Endothelial cell of coronary artery (primary cell): ENCODE data around the gene MEGF9. TPM values are rescaled to one million over a fixed set of nuclear protein-coding genes. Genes with fewer than 3 reads are reported as not detected.

Experiments used
- total RNA-seq: library from RNA; depleted of rRNA; stranded (reverse); fragments of >200 nt; gene quantifications from 2 replicates; pipeline ENCODE4 v1.2.3, GENCODE V29; 2014

MEGF9 gene
- total RNA-seq: 6.6 and 7.8 TPM in 2 replicates

DNA sequence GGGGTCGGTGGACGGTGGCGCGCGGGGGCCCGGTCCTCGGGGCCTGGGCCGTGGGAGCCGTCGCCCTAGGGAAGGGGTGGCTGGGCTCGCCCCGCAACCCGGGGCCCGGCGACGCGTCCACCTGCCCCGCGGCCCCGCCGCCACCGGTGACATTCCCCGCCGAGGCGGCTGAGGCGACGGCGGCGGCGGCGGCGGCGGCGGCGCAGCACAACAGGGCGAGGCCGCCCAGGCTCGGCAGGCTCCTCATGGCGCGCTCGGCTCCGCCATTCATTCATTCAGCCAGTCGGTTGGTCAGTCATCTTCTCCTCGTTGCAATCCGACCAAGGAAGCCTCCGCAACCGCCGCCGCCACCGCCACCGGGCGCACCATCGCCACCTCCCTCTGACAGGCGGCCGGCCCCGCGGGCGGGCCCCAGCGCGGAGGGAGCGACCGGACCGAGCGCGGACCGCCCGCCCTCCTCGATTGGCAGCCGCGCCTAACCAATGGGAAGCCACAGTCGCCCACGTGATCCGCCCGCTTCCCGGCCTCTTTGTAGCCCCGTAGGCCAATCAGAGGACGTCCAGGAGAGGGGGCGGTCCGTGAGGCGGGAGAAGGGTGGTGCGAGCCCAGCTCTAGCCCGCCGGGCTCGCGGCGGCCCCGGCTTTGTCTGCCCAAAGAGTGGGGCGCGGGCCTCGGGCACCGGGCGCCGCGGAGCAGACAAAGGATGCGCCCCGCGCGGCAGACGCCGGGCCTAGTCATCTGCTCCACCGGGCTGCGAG lies at the start of gene MEGF9:
Gene MEGF9 (minus strand): TSS at position 383 of the 758 bp plus-strand sequence. CDS start 112 bp downstream, at position 271.

DNA sequence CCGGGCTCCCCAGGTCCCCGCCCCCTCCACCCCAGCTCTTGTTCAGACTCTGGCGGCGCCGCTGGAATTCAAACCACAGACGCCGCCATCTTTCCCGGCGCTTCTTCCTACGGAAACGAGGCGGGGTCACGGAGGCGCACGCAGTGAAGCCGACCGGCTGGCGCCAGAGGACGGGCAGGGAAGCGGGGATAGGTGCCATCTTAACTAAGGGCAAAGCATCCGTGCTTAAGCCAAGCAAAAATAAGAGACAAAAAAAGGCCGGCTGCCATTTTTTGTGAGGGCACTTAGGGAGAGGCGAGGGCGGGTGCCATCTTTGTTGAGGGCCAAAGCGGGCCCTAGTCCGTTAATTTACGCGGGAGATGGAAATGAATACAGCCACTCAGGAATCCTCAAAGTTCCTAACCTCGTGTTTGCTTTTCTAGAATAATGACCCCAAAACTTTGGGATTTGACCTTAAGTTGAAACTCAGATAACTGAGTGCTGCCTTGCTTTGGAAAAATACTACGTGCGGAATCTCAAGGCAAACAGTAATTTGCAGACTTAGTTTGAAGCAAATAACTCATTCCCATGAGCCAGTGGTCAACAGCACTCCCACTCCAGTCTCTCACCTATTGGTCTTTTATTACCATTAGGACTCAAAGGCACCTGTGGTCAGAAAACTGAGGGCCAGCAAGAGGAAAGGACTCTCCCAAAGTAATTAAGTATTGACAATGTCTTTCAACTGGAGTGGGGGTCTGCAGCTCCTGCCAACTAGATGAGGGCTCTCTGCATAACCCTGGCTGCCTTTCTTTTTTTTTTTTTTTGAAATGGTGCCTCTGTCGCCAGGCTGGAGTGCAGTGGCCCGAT lies 134.0 kb downstream of the MEGF9 start, which contains the start of gene CDK5RAP2:
Gene CDK5RAP2 (minus strand): TSS at position 117 of the 846 bp plus-strand sequence. CDS start 189 bp downstream, outside the sequence.

Other genes with a start within 250 kb of the MEGF9 start
- 25.2 and 28.8 TPM in 2 replicates for gene CDK5RAP2, start 134.3 kb downstream of the MEGF9 start, total RNA-seq
- 28.8 and 38.7 TPM in 2 replicates for gene FBXW2, start 78.9 kb upstream of the MEGF9 start, total RNA-seq
- gene PSMD5, start 128.5 kb upstream of the MEGF9 start, total RNA-seq: 20.6 and 22.0 TPM in 2 replicates
- gene PHF19, start 162.7 kb upstream of the MEGF9 start, total RNA-seq: 18.4 and 42.7 TPM in 2 replicates
- gene TRAF1, start 212.3 kb upstream of the MEGF9 start, total RNA-seq: 1.5 and 1.7 TPM in 2 replicates